ENCODE measurements around the gene IFI27L1.
"Not testable (repeated sequence)": the region's sequence is repeated elsewhere in the genome, so short reads cannot be mapped to it uniquely, and the experiment has no call there.

Gene IFI27L1

DNA sequence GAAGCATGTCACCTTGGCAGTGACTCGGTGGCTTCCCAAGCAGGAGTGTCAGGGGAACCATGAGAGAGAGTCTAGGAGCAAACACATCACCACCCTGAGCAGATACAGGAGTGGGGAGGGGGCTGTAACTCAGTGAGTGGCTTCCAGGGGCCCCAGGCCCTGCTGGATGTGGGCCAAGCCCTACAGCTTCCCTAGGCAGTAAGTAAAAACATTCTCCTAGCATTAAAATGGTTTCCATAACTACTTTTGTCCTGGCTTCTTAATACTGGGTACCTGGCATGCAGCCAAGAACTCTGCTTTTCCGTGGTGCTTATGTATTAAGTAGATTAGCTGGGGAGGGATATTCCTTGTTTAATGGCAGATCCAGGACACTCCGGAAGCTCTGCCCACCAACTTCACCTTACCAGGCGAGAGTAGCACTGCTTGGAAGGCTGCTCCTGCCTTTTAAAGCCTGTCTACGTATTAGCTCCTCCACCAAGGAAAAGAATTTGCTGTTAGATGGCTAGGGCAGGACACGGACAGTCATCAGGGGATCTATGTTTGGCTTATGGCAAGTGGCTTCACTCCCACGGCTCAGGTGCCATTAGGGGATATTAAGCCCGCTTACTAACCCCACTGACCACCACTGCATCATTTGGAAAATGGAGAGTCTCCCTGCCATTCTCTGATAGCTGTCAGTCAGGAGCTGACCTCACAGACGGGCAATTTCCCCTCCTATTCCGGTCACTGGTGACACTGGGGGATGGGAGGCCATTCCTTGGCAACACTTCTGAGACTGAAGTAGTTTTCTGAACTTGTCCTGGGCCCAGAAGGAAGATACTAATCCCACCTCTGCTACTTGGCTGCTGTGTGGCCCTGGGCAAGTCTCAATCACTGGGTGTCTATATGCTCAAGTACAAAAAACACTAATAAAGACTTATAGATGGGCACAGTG lies 32.2 kb upstream of the IFI27L1 start:
- no peak for DNase-seq

DNA sequence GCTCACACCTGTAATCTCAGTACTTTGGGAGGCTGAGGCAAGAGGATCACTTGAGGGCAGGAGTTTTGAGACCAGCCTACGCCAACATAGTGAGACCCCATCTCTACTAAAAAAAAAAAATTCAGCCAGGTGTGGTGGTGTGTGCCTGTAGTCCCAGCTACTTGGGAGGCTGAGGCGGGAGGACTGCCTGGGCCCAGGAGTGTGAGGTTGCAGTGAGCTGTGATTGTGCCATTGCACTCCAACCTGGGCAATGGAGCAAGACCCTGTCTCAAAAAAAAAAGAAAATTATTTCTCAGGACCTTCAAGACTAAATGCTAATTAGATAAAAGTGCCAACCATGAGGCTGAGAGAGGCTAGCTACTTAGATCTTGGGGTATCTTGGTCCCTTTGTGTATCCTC lies 31.5 kb upstream of the IFI27L1 start:
- no peak for DNase-seq

DNA sequence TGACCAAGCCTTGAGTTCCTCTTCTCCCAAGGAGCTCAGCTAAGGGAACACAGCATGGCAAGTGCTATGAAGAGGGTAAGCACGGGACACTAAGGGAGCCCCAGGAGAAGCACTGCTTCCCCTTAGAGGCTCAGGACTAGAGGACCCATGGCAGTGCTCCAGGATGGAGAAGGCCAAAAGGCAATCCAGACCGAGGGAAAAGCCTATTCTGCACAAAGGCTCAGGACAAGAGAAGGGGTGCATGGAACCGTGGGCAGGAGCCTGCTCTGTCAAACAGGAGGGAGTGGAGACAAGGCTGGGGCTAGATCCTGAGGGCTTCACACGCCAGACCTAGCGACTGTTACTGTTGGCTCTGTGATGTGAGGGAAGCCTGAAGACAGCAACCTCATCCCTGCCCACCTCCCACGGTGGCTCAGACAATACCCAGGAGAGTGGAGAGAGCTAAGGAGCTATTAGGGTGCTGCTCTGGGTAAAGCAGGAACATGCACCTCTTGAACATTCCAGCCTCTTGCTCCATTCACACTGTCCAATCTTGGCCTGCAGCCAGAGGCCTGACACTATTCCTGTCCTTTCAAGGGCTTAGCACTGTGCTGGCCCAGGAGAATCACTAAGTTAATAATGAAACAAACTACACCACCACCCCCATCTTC lies 30.8 kb upstream of the IFI27L1 start:
- no peak for DNase-seq

- peak; percentile 33 to 35 for DNase-seq
Observed at GRCh38 chr14:94051115-94051514, 30.0 kb upstream of the IFI27L1 start.

DNA sequence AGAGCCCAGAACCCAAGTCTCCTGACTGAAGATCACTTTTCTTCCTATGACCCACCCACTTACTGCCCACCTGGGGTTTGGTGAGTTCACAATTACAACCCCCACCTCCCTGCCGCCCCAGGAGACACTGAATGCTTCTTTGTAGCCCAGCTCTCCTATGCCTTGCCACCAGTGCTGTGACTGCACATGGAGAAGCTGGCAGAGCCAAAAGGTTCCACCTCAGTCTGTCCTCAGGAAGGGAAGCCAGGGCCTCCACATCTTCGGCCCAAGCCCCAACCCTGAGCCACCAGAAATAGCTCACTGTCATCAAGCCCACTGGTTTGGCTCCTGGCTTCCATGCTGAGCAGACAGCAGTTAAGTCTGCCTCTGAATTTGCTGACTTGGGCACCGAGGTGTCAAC lies 29.3 kb upstream of the IFI27L1 start:
- no peak for DNase-seq

DNA sequence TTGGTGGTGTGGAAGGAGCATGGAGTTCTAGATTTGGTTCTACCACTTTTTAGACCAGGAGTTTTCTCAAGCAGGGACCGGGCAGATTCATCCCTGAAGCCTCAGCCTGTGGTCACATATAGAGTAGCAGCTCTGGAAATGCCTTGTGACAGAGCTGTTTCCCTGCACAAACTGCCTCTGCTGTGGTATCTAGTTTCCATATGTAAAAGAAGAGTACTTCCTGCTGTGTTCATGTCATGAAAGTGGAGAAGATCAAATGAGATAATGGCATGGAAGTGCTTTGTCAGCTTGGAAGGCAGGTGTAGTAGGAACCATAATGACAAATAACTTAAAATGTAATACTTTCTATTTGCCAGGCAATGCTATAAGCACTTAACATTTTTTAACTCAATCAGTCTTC lies 28.9 kb upstream of the IFI27L1 start:
- no peak for DNase-seq

DNA sequence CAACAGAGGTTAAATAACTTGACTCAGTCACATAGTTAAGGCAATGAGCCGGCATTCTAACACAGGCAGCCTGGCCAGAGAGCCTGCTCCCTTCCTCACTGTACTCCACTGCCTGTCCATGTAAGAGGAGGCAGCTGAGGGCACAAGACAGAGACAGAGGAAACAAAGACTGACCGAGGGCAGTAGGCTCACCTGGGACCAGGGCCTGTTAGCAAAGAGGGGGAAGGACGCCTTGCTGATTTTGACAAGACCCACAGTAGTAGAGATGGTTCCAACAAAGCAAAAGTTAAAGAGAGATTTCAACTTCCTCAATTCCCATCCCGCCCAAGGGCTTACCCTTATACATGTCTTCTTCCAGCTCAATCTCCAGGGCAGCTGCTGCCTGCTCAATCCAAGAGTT lies 28.4 kb upstream of the IFI27L1 start:
- DNase-seq, result peak; percentile 6 to 17

GRCh38 chr14:94054401-94054800 lies 26.7 kb upstream of the IFI27L1 start:
- DNase-seq, result no peak

- DNase-seq, result no peak
Observed at GRCh38 chr14:94054936-94055335, 26.2 kb upstream of the IFI27L1 start.

- DNase-seq, result no peak
Observed at GRCh38 chr14:94056579-94057308, 24.4 kb upstream of the IFI27L1 start.

- peak in 1 of 2 experiments; percentile 8 for DNase-seq
Observed at GRCh38 chr14:94058128-94058673, 22.9 kb upstream of the IFI27L1 start.

DNA sequence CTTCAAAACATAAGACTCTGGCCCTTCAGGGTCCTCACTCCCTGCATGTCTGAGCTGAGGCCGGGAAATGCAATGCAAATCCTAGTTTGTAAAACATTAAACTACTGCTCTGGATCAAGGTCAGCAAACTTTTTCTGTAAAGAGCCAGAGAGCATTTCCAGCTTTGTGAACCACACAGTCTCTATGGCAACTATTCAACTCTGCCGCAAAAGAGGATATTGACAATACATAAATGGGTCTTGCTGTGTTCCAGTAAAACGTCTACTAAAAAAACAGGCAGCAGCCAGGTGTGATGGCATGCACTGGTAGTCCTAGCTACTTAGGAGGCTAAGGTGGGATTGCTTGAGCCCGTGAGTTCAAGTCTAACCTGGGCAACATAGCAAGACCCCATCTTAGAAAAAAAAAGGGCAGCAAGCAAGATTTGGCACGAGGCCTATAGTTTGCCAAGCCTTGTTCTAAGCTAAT lies 22.4 kb upstream of the IFI27L1 start:
- DNase-seq, result no peak

- DNase-seq, result no peak
Observed at GRCh38 chr14:94059998-94060397, 21.1 kb upstream of the IFI27L1 start.

DNA sequence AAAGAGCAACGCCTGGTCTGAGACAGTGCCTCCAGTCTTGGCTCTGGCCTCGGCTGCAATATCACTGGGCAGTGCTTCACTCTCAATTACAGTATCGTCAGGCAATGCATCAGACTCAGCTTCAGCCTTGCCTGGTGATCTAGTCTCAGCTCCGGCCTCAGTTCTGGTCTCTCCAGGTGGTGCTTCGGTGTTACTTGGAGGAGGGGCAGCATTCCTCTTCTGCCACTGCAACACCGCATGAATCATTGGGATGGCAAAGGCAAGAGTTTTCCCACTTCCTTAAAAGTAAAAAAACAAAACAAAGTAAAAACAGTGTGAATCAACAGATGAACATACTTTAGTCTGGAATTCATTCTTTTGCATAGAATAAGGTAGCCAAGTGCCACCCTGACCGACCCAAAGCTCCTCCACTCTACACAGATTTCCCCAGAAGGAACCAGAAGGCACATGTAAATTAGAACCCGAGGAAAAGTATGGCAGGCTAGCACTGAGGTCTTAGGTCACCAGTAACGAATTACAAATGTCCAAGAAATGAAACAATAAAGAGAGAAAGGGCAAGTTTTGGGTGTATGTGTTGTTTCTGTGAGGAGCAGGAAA lies 18.7 kb upstream of the IFI27L1 start:
- DNase-seq, result no peak

DNA sequence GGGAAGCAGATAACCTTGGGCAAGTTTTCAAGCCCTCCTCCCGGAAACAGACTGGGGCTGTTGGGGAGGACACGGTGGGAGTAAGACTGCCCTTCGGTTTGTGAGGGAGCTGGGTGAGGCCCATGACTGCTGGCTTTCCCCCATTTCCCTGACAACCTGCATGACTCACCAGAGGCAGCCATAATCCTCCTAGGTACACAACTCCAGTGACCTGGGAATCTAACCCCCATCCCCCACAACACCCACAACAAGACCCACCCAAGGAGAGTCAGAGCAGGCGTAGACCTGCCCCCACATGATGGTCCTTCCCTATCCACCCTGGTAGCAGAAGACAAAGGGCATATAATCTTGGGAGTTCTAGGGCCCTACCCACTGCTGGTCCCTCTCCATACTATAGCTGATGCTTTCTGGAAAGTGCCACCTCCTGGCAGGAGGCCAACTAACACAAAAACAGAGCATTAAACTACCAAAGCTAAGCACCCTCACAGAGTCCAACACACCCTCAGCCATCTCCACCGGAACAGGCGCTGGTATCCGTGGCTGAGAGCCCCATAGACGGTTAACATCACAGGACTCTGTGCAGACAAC lies 14.9 kb upstream of the IFI27L1 start:
- no peak for DNase-seq

- not testable (repeated sequence) for DNase-seq
Observed at GRCh38 chr14:94072076-94072475, 9.0 kb upstream of the IFI27L1 start.

GRCh38 chr14:94074534-94074933 lies 6.6 kb upstream of the IFI27L1 start:
- DNase-seq, result no peak

- DNase-seq, result no peak
Observed at GRCh38 chr14:94075008-94075407, 6.1 kb upstream of the IFI27L1 start.

- no peak for DNase-seq
Observed at GRCh38 chr14:94077111-94077821, 3.8 kb upstream of the IFI27L1 start.

DNA sequence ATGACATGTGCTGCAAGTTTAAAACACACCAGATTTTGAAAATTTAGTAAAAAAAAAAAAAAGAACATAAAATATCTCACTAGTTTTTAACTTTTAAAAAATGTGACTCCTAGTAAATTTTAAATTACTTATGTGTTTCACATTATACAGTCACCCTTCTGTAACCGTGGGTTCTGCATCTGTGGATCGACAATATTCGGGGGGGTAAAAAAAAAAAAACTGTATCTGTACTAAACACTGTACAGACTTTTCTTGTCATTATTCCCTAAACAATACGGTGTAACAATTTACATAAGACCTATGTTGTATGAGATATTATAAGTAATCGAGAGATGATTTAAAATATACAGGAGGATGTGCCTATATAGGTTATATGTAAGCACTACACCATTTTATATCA lies 3.3 kb upstream of the IFI27L1 start:
- DNase-seq, result no peak

DNA sequence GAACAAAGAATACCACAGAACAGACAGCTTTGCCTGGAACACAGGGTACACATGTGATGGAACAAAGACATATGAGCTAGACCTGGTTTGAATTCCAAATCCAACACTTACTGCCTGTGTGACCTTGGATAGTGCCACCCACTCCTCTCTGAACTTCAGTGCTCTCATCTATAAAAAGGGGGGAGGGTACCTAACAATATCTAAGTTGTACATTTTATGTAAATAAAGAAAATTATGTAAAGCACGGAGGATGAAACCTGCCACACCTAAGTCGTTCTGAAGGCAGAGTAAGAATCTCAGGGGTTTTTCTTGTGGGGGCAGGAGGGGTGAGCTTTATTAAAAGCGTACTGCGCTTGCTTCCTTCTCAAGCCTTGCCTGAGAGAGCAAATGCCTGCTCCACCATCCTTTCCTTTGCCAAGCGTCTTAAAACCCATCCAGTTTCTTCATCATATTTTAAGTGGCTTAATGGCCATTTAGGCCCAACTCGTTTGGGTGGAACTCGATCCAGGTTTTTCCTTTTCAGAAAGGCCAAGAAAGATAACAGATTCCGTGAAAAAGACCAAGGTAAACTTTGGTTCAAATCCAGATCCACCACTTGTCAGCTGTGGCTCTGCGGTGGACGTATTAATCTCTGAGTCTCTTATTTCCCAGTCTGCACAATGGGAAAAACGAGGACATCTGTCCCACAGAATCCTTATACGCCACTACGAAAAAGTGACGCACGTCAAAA lies 1.1 kb upstream of the IFI27L1 start:
- DNase-seq, result peak in 1 of 2 experiments; percentile 16
